HG03280 (cell line): ENCODE results near the gene SPECC1L.

ENCODE experiments used
- ATAC-seq: cut with Tn5 transposase; IDR thresholded peaks from one replicate; pipeline ENCODE4 v1.9.1; 2021; ENCODE audit warnings: mild to moderate bottlenecking, moderate library complexity; ENCODE audit not compliant: unreplicated experiment

The SPECC1L gene

GRCh38 chr22:24435861-24436371 is 165.3 kb downstream of the SPECC1L start:
- ATAC-seq: no peak

- no peak for ATAC-seq
These were observed 165.9 kb downstream of the SPECC1L start for GRCh38 chr22:24436553-24436952.

- ATAC-seq: no peak
These were observed 166.5 kb downstream of the SPECC1L start for GRCh38 chr22:24437091-24437490.

GRCh38 chr22:24437741-24438328 is 167.2 kb downstream of the SPECC1L start:
- no peak for ATAC-seq

- no peak for ATAC-seq
These were observed 169.7 kb downstream of the SPECC1L start for GRCh38 chr22:24440270-24440717.

GRCh38 chr22:24440718-24441405 is 170.2 kb downstream of the SPECC1L start:
- ATAC-seq: no peak

- ATAC-seq: no peak
These were observed 171.0 kb downstream of the SPECC1L start for GRCh38 chr22:24441406-24442351.

- no peak for ATAC-seq
These were observed 171.7 kb downstream of the SPECC1L start for GRCh38 chr22:24442352-24442744.

GRCh38 chr22:24443668-24444067 is 173.0 kb downstream of the SPECC1L start:
- no peak for ATAC-seq

GRCh38 chr22:24444251-24444650 is 173.6 kb downstream of the SPECC1L start:
- ATAC-seq: no peak

GRCh38 chr22:24444729-24445466 is 174.3 kb downstream of the SPECC1L start:
- ATAC-seq: no peak

GRCh38 chr22:24445481-24446259 is 175.0 kb downstream of the SPECC1L start:
- ATAC-seq: no peak

GRCh38 chr22:24446260-24446611 is 175.6 kb downstream of the SPECC1L start:
- ATAC-seq: no peak

- no peak for ATAC-seq
These were observed 180.0 kb downstream of the SPECC1L start for GRCh38 chr22:24450610-24451009.

GRCh38 chr22:24451162-24451561 is 180.5 kb downstream of the SPECC1L start:
- ATAC-seq: no peak

GRCh38 chr22:24453853-24454252 is 183.2 kb downstream of the SPECC1L start:
- ATAC-seq: no peak

- ATAC-seq: no peak
These were observed 184.4 kb downstream of the SPECC1L start for GRCh38 chr22:24455039-24455438.

- no peak for ATAC-seq
These were observed 185.3 kb downstream of the SPECC1L start for GRCh38 chr22:24455751-24456426.

- ATAC-seq: no peak
These were observed 187.3 kb downstream of the SPECC1L start for GRCh38 chr22:24457894-24458420.
